Stimulated activated CD4-positive, alpha-beta T cell treated with anti-CD3 and anti-CD28 coated beads, Interleukin-15, amount 100 ng/mL, for 24 hours (primary cell): ENCODE data around the gene TRIOBP.

Experiments
- DNase-seq: peaks from one replicate; pipeline ENCODE4 v3.0.0-alpha.2; 2020

TRIOBP gene

DNA sequence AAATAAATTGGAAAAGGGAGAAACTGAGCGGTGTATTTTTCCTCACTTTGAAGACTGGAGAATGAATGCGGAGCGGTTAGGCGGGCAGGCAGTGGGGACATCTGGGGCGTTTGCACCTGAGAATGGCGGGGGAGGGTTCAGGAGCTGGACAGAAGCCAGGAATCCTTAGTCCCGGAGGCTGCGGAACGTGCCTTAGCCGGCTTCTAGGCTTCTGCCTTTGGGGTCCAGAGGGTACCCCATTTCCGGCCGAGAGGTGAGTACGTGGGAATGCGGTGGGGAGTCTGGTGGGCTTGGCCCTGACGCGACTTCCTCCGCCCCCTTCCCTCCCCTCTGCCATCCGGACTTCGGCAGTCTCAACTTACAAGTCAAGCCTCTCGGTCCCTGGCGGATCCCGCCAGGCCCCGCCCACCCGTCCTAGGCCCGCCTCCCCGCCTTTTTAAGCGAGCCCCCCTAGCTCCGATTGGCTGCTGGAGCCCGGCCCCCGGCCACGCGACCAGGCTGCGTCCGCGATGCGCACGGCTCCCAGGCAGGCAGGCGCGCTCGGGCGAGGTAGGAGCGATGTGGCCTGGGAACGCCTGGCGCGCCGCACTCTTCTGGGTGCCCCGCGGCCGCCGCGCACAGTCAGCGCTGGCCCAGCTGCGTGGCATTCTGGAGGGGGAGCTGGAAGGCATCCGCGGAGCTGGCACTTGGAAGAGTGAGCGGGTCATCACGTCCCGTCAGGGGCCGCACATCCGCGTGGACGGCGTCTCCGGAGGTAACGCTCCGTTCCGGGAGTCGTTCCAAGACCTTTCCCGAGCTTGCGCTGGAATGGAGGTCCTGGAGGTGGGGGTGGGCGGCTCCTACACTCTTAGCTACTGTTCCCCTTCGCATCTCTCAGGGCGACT, 110.8 kb downstream of the TRIOBP start, which contains the start of gene GCAT:
TSS of gene GCAT (plus strand) at position 525 of the 884 bp plus-strand sequence. CDS start at position 559, 34 bp downstream.
- peak; percentile 96 for DNase-seq

GRCh38 chr22:37808294-37808657, 111.4 kb downstream of the TRIOBP start:
- no peak for DNase-seq

- DNase-seq, result no peak
These were observed 113.0 kb downstream of the TRIOBP start for GRCh38 chr22:37809672-37810333.

DNA sequence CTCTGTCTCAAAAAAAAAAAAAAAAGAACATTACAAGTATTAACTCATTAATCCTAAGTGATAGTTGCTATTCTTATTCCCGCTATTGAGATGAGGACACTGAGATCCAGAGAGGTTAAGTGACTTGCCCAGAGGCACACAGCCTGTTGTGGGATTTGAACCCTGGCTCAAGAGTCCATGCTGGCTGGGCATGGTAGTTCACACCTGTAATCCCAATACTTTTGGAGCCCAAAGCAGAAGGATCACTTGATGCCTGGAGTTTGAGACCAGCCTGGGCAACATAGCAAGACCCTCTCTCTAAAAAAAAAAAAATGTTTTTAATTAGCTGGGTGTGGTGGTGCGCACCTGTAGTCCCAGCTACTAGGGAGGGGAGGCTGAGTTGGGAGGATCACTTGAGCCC, 115.0 kb downstream of the TRIOBP start:
- no peak for DNase-seq

DNA sequence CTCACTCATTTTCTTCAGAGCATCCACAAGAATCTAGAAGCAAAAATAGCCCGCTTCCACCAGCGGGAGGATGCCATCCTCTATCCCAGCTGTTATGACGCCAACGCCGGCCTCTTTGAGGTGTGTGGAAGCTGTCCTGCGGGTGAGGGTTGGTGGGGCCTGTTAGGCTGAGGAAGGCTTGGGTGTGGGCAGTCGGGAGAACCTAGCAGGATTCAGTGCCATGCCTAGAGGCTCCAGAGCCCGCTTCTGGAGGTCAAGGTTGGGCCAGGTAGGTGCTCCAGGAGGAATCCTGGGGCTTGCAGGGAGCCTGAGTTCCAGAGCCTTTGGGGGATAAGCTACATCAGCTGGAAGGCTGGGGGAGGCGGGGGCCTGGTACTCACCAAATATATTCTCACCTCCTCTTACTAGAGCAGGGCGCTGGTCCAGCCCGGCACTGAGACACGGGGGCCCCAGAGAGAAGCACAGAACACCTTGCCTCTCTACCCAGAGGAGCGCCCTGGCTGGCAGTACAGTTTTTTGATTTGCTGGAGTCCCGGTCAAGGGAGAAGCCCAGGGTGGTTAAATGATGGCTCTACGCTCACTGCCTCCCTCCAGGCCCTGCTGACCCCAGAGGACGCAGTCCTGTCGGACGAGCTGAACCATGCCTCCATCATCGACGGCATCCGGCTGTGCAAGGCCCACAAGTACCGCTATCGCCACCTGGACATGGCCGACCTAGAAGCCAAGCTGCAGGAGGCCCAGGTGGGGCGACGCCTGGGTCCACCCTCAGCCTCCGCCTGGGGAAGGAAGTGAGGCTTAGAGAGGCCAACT, 116.2 kb downstream of the TRIOBP start:
- DNase-seq, result no peak

DNA sequence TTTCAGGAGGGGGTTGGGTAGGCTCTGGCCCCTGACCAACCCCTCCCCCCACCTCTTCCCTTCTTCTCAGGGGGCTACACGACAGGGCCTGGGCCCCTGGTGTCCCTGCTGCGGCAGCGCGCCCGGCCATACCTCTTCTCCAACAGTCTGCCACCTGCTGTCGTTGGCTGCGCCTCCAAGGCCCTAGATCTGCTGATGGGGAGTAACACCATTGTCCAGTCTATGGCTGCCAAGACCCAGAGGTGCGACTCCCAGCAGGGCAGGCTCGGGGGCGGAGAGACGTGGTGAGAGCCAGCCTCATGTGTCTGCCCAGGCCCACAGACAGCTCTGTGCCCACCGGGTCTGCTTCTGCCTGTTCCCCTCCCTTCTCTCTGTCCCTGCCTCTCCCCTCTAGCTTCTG, 118.7 kb downstream of the TRIOBP start:
- DNase-seq, result no peak

DNA sequence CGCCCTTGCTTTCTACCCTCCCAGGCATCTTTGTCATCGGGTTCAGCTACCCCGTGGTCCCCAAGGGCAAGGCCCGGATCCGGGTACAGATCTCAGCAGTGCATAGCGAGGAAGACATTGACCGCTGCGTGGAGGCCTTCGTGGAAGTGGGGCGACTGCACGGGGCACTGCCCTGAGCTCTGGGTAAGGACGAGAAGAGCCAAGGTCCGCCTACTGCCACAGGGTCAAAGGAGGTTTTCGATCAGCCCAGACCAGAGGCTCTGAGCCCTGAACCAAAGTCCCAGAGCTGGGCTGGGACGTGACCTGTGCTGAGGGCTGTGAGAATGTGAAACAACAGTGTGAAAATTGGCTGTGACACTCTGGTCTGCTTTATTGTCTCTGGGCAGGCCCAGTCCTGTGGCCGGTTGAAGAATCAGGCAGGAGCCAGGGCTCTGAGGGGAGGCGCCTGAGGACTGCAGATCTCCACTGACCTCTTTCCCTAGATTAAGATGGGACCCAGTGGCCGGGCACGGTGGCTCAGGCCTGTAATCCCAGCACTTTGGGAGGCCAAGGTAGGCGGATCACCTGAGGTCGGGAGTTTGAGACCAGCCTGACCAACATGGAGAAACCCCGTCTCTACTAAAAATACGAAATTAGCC, 119.8 kb downstream of the TRIOBP start:
- no peak for DNase-seq

DNA sequence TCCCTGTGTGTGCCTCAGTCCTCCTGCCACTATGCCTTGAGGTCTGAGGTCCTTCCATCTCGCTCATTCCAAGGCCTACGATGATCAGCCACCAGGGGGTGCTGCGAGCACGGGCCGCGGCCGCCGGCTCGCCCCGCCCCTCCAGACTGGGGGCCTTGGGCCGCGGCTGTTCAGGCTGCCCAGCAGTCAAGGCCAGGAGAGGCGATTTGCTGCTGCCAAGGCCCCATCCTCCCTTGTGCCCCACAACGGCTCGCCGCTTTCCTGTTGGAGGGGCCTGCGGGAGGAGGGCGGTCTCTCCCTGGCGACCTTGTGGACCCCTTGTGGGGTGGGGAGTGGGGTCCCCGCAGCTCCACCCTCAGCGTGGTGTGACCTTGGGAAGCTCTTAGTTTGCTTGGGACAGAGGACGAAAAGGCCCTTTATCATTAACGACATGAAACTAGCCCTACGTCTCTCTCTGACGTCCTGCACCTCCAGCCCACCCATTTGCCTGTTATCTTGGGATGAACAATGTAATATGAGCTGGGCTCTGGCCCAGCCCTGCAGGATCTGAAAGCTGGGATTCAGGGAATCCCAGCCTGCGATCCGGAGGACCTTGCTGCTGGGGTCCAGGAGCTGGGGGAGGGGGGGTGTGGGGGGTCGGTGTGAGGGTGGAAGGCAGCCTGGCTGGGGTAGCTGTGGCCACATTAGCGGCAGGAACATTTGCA, 121.0 kb downstream of the TRIOBP start:
- DNase-seq, result peak; percentile 88

DNA sequence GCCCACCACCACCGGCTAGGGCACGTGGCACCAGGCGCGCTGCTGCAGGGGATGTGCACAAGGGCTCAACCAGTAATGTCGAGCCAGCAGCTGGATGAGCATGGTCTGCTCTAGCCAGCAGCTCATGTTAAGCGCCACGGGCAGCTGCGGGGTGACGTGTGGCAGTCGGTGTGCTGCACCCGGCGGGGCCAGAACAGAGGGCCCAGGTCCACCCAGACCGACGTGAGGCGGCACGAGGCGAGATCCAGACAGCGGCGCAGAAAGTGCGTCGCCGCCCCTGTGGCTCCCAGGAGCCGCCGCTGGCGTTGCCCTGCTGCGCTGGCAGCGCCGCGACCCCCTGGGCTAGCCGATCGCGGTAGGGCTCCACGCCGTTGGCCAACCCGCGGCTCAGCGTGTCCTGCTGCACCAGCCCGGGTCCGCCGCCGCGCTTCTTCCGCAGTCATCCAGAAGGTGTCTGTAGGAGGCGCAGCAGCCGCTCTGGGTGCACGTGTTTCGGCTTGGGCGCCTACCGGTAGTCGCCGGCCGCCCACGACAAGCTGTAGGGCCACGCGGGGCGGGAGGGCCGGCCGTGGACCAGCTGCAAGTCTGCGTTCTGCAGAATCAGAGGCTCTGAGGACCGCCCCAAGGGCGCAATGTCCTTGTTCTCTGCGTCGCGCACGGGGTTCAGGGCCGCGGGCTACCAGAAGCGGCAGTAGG, 121.7 kb downstream of the TRIOBP start:
- DNase-seq, result peak; percentile 80

GRCh38 chr22:37819105-37819433, 122.2 kb downstream of the TRIOBP start:
- no peak for DNase-seq

- no peak for DNase-seq
These were observed 123.5 kb downstream of the TRIOBP start for GRCh38 chr22:37820350-37820749.

DNA sequence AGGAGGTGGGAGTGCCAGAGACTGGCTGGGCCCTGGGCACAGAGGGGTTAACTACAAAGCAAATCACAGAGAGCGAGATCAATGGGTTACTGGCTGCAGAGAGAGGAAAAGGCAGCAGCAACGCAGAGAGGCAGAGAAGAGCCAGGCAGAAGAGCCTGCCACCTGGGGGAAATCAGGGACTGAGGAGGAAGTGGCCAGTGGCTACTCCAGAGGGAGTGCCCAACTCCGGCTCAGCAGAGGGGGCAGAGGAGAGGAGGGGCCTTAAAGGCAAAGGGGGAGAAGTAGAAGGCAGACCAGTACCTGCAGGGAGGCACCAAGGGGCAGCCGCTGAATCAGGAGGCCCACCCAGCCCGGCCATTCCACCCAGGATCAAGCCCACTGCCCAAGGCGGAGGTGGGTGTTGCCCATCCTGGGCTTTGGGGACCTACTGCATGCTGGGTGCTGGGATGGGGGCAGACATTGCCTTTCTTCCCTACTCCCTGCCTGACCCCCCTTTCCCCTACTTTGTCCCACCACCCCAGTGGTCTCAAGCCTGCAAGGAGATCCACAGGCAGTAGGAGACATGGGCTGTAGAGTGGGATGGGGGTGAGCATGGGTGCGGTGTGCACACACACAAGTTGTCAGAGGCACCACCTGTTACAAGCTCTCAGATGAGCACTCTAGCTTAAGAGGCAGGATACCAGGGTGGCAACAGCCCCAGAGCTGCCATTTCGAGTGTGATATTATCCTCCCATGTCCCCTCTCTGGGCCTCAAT, 125.4 kb downstream of the TRIOBP start:
- no peak for DNase-seq

GRCh38 chr22:37823134-37823985, 126.5 kb downstream of the TRIOBP start, which contains the start of gene GALR3:
GALR3 (plus strand) TSS chr22:37823382; CDS start chr22:37823407, 25 bp downstream.
- DNase-seq, result no peak

GRCh38 chr22:37824674-37825641, 128.1 kb downstream of the TRIOBP start:
- DNase-seq, result peak; percentile 44
